Loucy (cell line): ENCODE data around the gene LUM.

Experiments
- H2AFZ ChIP-seq: fragments of 200-600 bp; sonication (generic); 2 replicates; pipeline ENCODE4 v1.6.0; 2016; ENCODE audit warnings: antibody characterized with exemption, mild to moderate bottlenecking, low read length, moderate library complexity
- H3F3A ChIP-seq: fragments of 200-600 bp; 2 replicates; pipeline ENCODE4 v1.6.0; 2016; ENCODE audit warnings: antibody characterized with exemption, low read depth, mild to moderate bottlenecking
- H3K27me3 ChIP-seq: fragments of 200-600 bp; sonication (generic); 2 replicates; pipeline ENCODE4 v1.6.1; 2014; ENCODE audit warnings: low read length, mild to moderate bottlenecking; ENCODE audit not compliant: insufficient read depth, poor library complexity, severe bottlenecking
- H3K36me3 ChIP-seq: fragments of 200-600 bp; sonication (generic); 2 replicates; pipeline ENCODE4 v1.6.1; 2016; ENCODE audit warnings: low read length; ENCODE audit not compliant: insufficient read depth
- H3K4me1 ChIP-seq: fragments of 200-600 bp; sonication (generic); 2 replicates; pipeline ENCODE4 v1.5.1; 2014; ENCODE audit warnings: low read length, mild to moderate bottlenecking; ENCODE audit not compliant: insufficient read depth, poor library complexity, severe bottlenecking
- H3K4me2 ChIP-seq: fragments of 200-600 bp; sonication (generic); 2 replicates; pipeline ENCODE4 v1.6.0; 2014; ENCODE audit warnings: antibody characterized with exemption, low read length, low read depth, mild to moderate bottlenecking; ENCODE audit not compliant: poor library complexity, severe bottlenecking
- H3K4me3 ChIP-seq: fragments of 200-600 bp; sonication (generic); 2 replicates; pipeline ENCODE4 v1.5.1; 2014; ENCODE audit warnings: low read length, mild to moderate bottlenecking, mixed read lengths; ENCODE audit not compliant: poor library complexity, severe bottlenecking
- H3K79me2 ChIP-seq: fragments of 200-600 bp; sonication (generic); 2 replicates; pipeline ENCODE4 v1.6.1; 2014; ENCODE audit warnings: low read length; ENCODE audit not compliant: insufficient read depth
- H3K9ac ChIP-seq: fragments of 200-600 bp; sonication (generic); 2 replicates; pipeline ENCODE4 v1.6.0; 2014; ENCODE audit warnings: mild to moderate bottlenecking, low read depth, low read length, moderate library complexity; ENCODE audit not compliant: poor library complexity, severe bottlenecking
- H3K9me2 ChIP-seq: fragments of 200-600 bp; sonication (generic); replicated peaks from 2 replicates; pipeline ENCODE4 v1.6.1; 2016; ENCODE audit warnings: low read depth, low read length, mixed read lengths
- H3K9me3 ChIP-seq: fragments of 200-600 bp; sonication (generic); 2 replicates; pipeline ENCODE4 v1.6.1; 2014; ENCODE audit warnings: mild to moderate bottlenecking, antibody characterized with exemption, low read length, low read depth; ENCODE audit not compliant: insufficient read depth
- H4K20me1 ChIP-seq: fragments of 200-600 bp; sonication (generic); 2 replicates; pipeline ENCODE4 v1.6.0; 2014; ENCODE audit warnings: antibody characterized with exemption, low read length, mild to moderate bottlenecking; ENCODE audit not compliant: insufficient read depth, poor library complexity, severe bottlenecking
- EZH2phosphoT487 ChIP-seq: fragments of 200-600 bp; IDR thresholded peaks from 2 replicates; pipeline ENCODE4 v1.6.1; 2018; ENCODE audit warnings: antibody characterized with exemption, mild to moderate bottlenecking, moderate library complexity, borderline replicate concordance
- TF ChIP-seq, protein P1 (sequence below): fragments of 200-600 bp; sonication (generic); conservative IDR thresholded peaks from 2 replicates; pipeline ENCODE4 v1.5.1; 2014; ENCODE audit warnings: mild to moderate bottlenecking, antibody characterized with exemption, low read length

LUM gene

DNA sequence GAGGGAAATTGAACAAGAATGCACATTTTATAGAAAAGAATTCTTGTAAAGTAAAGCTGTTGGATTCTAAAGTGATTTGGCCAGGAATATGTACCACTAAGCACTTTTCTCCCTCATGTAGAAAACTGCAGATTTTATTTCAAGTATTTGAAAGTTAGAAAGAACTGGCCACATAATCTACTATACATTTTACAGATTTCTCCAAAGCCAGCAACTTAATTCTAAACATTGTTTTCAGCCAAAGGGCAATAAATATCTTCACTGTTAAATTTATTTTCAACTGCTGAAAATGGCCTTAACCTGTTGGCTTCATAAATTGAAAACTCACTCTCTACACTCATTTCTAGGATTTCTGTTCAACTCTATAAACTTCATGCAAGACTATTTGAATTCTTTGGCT, 37.9 kb downstream of the LUM start:
- no peaks in the 10 kb centered on the region for H3K36me3 ChIP-seq
- no peaks in the 10 kb centered on the region for H4K20me1 ChIP-seq
- H3K79me2 ChIP-seq, result no peaks in the 10 kb centered on the region
- TF ChIP-seq, protein P1, sequence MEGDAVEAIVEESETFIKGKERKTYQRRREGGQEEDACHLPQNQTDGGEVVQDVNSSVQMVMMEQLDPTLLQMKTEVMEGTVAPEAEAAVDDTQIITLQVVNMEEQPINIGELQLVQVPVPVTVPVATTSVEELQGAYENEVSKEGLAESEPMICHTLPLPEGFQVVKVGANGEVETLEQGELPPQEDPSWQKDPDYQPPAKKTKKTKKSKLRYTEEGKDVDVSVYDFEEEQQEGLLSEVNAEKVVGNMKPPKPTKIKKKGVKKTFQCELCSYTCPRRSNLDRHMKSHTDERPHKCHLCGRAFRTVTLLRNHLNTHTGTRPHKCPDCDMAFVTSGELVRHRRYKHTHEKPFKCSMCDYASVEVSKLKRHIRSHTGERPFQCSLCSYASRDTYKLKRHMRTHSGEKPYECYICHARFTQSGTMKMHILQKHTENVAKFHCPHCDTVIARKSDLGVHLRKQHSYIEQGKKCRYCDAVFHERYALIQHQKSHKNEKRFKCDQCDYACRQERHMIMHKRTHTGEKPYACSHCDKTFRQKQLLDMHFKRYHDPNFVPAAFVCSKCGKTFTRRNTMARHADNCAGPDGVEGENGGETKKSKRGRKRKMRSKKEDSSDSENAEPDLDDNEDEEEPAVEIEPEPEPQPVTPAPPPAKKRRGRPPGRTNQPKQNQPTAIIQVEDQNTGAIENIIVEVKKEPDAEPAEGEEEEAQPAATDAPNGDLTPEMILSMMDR, result no peak
- TF ChIP-seq EZH2phosphoT487, result no peak
- H3K4me3 ChIP-seq, result no peak overlapping the region
- H3F3A ChIP-seq, result no peaks in the 10 kb centered on the region
- no peak overlapping the region for H3K4me2 ChIP-seq
- no peak overlapping the region for H3K9ac ChIP-seq
- H3K27me3 ChIP-seq, result no peaks in the 10 kb centered on the region
- no peak overlapping the region for H2AFZ ChIP-seq
- no peaks in the 10 kb centered on the region for H3K4me1 ChIP-seq
- no peaks in the 10 kb centered on the region for H3K9me2 ChIP-seq
- no peaks in the 10 kb centered on the region for H3K9me3 ChIP-seq

DNA sequence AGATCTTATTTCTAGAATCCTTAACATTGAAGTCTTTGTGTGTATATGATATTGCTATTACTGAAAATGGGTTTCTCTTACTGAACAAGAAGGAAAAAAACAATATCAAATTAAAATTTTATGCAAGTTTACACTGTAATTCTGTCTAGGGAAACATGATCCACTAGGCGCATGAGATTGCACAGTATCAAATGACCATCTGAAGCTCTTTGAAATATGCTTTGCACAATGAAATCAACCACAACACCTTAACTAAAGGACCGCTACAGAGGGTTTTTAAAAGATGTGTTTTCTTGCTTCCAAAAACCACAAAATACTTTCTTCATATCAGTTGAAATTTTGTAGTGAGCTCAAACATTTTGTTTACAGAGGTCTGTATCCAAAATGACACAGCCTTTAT, 38.4 kb downstream of the LUM start:
- H3K9me3 ChIP-seq, result no peaks in the 10 kb centered on the region
- H3F3A ChIP-seq, result no peaks in the 10 kb centered on the region
- H3K4me3 ChIP-seq, result no peak overlapping the region
- H3K4me1 ChIP-seq, result no peaks in the 10 kb centered on the region
- no peak overlapping the region for H3K4me2 ChIP-seq
- H2AFZ ChIP-seq, result no peak overlapping the region
- H3K36me3 ChIP-seq, result no peaks in the 10 kb centered on the region
- no peaks in the 10 kb centered on the region for H3K27me3 ChIP-seq
- H3K9me2 ChIP-seq, result no peaks in the 10 kb centered on the region
- H4K20me1 ChIP-seq, result no peaks in the 10 kb centered on the region
- no peak overlapping the region for H3K9ac ChIP-seq
- H3K79me2 ChIP-seq, result no peaks in the 10 kb centered on the region
- no peak for TF ChIP-seq EZH2phosphoT487
- TF ChIP-seq, protein P1, result no peak

DNA sequence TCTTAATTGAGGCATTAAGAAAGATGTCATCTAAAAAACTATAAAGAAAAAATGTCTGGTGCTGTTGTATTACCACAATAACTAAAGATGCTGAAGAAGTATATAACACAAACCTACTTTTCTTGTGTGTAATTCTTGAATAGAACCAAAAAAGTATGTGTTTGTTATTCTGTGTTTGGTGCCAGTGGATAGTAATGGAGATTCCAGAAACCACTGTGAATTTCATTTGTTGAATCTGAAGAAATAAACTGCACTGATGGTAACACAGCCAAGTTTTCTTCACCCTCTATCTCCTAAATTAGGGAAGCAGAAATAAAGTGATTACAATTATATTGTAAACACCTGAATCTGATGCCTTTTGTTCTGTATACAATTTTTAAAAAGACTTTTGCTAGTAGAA, 40.4 kb downstream of the LUM start:
- Histone ChIP-seq H3K27me3 (no peaks in the 10 kb centered on the region), H4K20me1 (no peaks in the 10 kb centered on the region), H2AFZ (no peak overlapping the region), H3K36me3 (no peaks in the 10 kb centered on the region), H3K4me3 (no peak overlapping the region), H3K9ac (no peak overlapping the region), H3K79me2 (no peaks in the 10 kb centered on the region), H3K9me2 (no peaks in the 10 kb centered on the region), H3K9me3 (no peaks in the 10 kb centered on the region), H3F3A (no peaks in the 10 kb centered on the region), H3K4me1 (no peaks in the 10 kb centered on the region), H3K4me2 (no peak overlapping the region)
- no peak for TF ChIP-seq EZH2phosphoT487
- TF ChIP-seq, protein P1, result no peak
